ENCODE data around the gene MAP2K3. TPM values are rescaled to one million over a fixed set of nuclear protein-coding genes. Genes with fewer than 3 reads are reported as not detected.
"Not testable (repeated sequence)": the region's sequence is repeated elsewhere in the genome, so short reads cannot be mapped to it uniquely, and the experiment has no call there.

MAP2K3 gene
- total and polyA plus RNA-seq, 2 of the 4 experiments (the other 2 are of a cell fraction) = 23.5 to 82.2 TPM

- H4K91ac ChIP-seq (ENCODE audit: insufficient read depth, low read depth, low read length); H3K9me1 ChIP-seq (ENCODE audit: insufficient read depth, low read length); H2AK5ac ChIP-seq (ENCODE audit: low read depth, low read length); H3K4me2 ChIP-seq (ENCODE audit: low read depth, low read length); H4K8ac ChIP-seq (ENCODE audit: low read depth in 2 of 2, low read length in 2 of 2); H2BK20ac ChIP-seq (ENCODE audit: low read depth, low read length); H3K27ac ChIP-seq (ENCODE audit: insufficient read depth, low read length); DNase-seq; H2BK15ac ChIP-seq (ENCODE audit: low read depth, low read length); H3K9ac ChIP-seq (ENCODE audit: low read depth, low read length); H3K27me3 ChIP-seq (ENCODE audit: control insufficient read depth, insufficient read depth, low read length); CTCF ChIA-PET; H2BK5ac ChIP-seq (ENCODE audit: low read depth, low read length, poor library complexity, severe bottlenecking); H3K56ac ChIP-seq (ENCODE audit: extremely low read depth, insufficient read depth, low read length); H4K5ac ChIP-seq (ENCODE audit: low read depth, low read length); H3K14ac ChIP-seq (replicated peaks; ENCODE audit: low read depth, low read length); H2BK120ac ChIP-seq (ENCODE audit: low read depth, low read length); H3K4me1 ChIP-seq (ENCODE audit: control insufficient read depth, insufficient read depth, low read length); H2AK9ac ChIP-seq (replicated peaks; ENCODE audit: low read depth, low read length, poor library complexity); dilution Hi-C loops (cut with HindIII; ENCODE audit: low sequenced_read_pairs, unreplicated experiment); H4K20me1 ChIP-seq (ENCODE audit: insufficient read depth, low read length); ATAC-seq (ENCODE audit: low read depth); H3K23ac ChIP-seq (ENCODE audit: low read depth, low read length); H3K9me3 ChIP-seq (ENCODE audit: control insufficient read depth, insufficient read depth, low read length); POLR2A ChIA-PET (ENCODE audit: unreplicated experiment); H3K4me3 ChIP-seq (ENCODE audit: insufficient read depth, low read depth, low read length); H2AFZ ChIP-seq (replicated peaks; ENCODE audit: low read length, poor library complexity); intact Hi-C loops (cut with micrococcal nuclease); H3K4ac ChIP-seq (ENCODE audit: low read depth, low read length); H3K18ac ChIP-seq (ENCODE audit: low read depth, low read length): not testable (repeated sequence)
- in situ Hi-C loops (cut with MboI; ENCODE audit: low sequenced_read_pairs) = loop anchor here (25.0 kb wide), 1 partner anchor 478 kb away; no protein-coding TSS in a partner anchor
- no CpG with 5 or more reads among the region's 6 CpGs for WGBS, 2 experiments (ENCODE audit: extremely low coverage in 2 of 2, insufficient read length in 1 of 2)
- peaks cover 39% of the 10 kb centered on the region for H3K36me3 ChIP-seq (ENCODE audit: control insufficient read depth, insufficient read depth, low read length)
- H3K79me1 ChIP-seq (ENCODE audit: low read depth in 1 of 2, low read length in 2 of 2) = peaks cover 3 to 12% of the 10 kb centered on the region in 2 experiments; a peak in 2 of 4 replicates
- BruUV-seq (replicated peaks) = TSS peak; percentile 14
These were observed 24.4 kb downstream of the MAP2K3 start for GRCh38 chr17:21308931-21309381.

DNA sequence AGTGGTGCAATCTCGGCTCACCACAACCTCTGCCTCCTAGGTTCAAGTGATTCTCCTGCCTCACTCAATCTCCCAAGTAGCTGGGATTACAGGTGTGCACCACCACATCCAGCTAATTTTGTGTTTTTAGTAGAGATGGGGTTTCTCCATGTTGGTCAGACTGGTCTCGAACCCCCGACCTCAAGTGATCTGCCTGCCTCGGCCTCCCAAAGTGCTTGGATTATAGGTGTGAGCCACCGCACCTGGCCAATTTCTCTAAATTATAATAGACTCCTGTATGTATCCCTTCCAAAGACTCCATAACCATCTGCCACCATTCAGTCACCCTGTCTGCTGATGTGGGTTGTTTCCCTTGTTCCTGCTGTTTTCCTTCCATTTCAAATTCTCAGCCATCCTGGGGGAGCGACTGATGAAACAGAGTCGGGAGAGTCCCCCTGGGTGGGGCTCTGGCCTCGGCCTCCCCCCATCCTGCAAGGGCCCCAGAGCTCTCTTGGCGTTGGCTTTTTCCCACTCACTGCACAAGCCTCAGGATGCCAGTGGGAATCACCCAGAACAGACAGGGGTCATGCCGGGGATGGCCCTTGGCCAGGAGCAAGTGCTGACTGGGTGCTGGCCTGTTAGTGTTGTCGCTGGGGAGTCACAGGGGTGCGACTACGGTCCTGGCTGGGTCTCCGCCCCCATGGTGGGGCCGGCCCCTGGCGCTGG, 25.7 kb downstream of the MAP2K3 start:
- dilution Hi-C loops (cut with HindIII; ENCODE audit: low sequenced_read_pairs, unreplicated experiment); H3K9me3 ChIP-seq (ENCODE audit: control insufficient read depth, insufficient read depth, low read length); H3K18ac ChIP-seq (ENCODE audit: low read depth, low read length); H3K14ac ChIP-seq (replicated peaks; ENCODE audit: low read depth, low read length); ATAC-seq (ENCODE audit: low read depth); H2BK15ac ChIP-seq (ENCODE audit: low read depth, low read length); H4K91ac ChIP-seq (ENCODE audit: insufficient read depth, low read depth, low read length); CTCF ChIA-PET; H3K9me1 ChIP-seq (ENCODE audit: insufficient read depth, low read length); H2AFZ ChIP-seq (replicated peaks; ENCODE audit: low read length, poor library complexity); H2BK5ac ChIP-seq (ENCODE audit: low read depth, low read length, poor library complexity, severe bottlenecking); H3K27ac ChIP-seq (ENCODE audit: insufficient read depth, low read length); H2AK5ac ChIP-seq (ENCODE audit: low read depth, low read length); DNase-seq; H4K8ac ChIP-seq (ENCODE audit: low read depth in 2 of 2, low read length in 2 of 2); POLR2A ChIA-PET (ENCODE audit: unreplicated experiment); H3K4me3 ChIP-seq (ENCODE audit: insufficient read depth, low read depth, low read length); H3K56ac ChIP-seq (ENCODE audit: extremely low read depth, insufficient read depth, low read length); H3K4ac ChIP-seq (ENCODE audit: low read depth, low read length); H3K79me1 ChIP-seq (ENCODE audit: low read depth in 1 of 2, low read length in 2 of 2); H2BK120ac ChIP-seq (ENCODE audit: low read depth, low read length); H3K4me1 ChIP-seq (ENCODE audit: control insufficient read depth, insufficient read depth, low read length); intact Hi-C loops (cut with micrococcal nuclease); H3K9ac ChIP-seq (ENCODE audit: low read depth, low read length); H4K20me1 ChIP-seq (ENCODE audit: insufficient read depth, low read length); H3K4me2 ChIP-seq (ENCODE audit: low read depth, low read length); H3K23ac ChIP-seq (ENCODE audit: low read depth, low read length); H2BK20ac ChIP-seq (ENCODE audit: low read depth, low read length); H2AK9ac ChIP-seq (replicated peaks; ENCODE audit: low read depth, low read length, poor library complexity); H4K5ac ChIP-seq (ENCODE audit: low read depth, low read length); H3K27me3 ChIP-seq (ENCODE audit: control insufficient read depth, insufficient read depth, low read length); BruUV-seq (replicated peaks): not testable (repeated sequence)
- WGBS, 2 experiments (ENCODE audit: extremely low coverage in 2 of 2, insufficient read length in 1 of 2) = no CpG with 5 or more reads among the region's 16 CpGs
- peaks cover 34% of the 10 kb centered on the region for H3K36me3 ChIP-seq (ENCODE audit: control insufficient read depth, insufficient read depth, low read length)
- in situ Hi-C loops (cut with MboI; ENCODE audit: low sequenced_read_pairs) = loop anchor here (25.0 kb wide), 1 partner anchor 477 kb away; no protein-coding TSS in a partner anchor
